DND-41 (cell line): Measurements from ENCODE around the gene SLC25A5.

Experiments
- EZH2 ChIP-seq: IDR thresholded peaks from 3 replicates; pipeline ENCODE4 v1.6.1; 2012; ENCODE audit warnings: borderline replicate concordance, low read depth, mild to moderate bottlenecking, moderate library complexity, low read length, inconsistent platforms; ENCODE audit not compliant: severe bottlenecking
- TF ChIP-seq, protein P1 (sequence below): IDR thresholded peaks from 2 replicates; pipeline ENCODE4 v1.5.1; 2012; ENCODE audit warnings: borderline replicate concordance, low read length, moderate library complexity, mild to moderate bottlenecking; ENCODE audit not compliant: poor library complexity, severe bottlenecking; ENCODE audit errors: extremely low read depth

DNA sequence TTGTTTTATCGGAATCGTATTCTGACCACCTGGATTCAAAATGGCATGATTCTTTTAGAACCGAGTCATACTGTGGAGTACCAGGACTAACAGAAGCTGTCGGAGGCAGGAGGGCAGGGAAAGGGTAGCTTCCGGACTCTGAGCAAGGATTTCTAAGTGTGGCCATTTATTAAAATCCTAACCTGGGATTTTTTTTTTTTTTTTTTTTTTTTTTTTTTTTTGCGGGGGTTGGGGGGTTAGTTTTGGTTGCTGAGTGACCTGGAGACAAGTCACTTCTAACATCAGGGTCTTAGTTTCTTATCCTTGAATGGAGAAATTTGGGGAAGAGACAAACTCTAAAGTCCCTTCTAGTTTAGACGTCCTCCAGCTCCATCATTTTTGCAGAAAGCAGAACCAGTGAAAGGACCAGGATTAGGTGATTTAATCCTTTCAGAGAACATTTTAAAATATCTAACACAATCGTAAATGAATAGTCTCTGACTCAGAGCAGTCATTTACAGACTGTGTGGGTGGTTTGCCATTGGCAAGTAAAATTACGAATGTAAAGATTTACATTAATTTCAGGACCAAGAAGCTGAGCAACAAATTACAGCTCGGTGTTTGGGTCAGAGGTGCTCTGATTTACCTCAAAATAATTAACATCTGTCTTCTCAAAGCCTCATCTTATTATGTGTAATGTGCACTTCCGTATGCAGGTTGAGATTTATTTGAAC is 7.3 kb downstream of the SLC25A5 start:
- TF ChIP-seq, protein P1, sequence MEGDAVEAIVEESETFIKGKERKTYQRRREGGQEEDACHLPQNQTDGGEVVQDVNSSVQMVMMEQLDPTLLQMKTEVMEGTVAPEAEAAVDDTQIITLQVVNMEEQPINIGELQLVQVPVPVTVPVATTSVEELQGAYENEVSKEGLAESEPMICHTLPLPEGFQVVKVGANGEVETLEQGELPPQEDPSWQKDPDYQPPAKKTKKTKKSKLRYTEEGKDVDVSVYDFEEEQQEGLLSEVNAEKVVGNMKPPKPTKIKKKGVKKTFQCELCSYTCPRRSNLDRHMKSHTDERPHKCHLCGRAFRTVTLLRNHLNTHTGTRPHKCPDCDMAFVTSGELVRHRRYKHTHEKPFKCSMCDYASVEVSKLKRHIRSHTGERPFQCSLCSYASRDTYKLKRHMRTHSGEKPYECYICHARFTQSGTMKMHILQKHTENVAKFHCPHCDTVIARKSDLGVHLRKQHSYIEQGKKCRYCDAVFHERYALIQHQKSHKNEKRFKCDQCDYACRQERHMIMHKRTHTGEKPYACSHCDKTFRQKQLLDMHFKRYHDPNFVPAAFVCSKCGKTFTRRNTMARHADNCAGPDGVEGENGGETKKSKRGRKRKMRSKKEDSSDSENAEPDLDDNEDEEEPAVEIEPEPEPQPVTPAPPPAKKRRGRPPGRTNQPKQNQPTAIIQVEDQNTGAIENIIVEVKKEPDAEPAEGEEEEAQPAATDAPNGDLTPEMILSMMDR = no peak
- TF ChIP-seq EZH2 = no peak
